GM23338 (cell line): Measurements from ENCODE around the gene DTX4.

Source experiments
- CREB1 ChIP-seq: fragments of 250-450 bp; sonication (Bioruptor Pico); IDR thresholded peaks from 2 replicates; pipeline ENCODE4 v1.5.0; 2020; ENCODE audit warnings: low read depth, mild to moderate bottlenecking, moderate library complexity
- CTCF ChIP-seq, 2 experiments: fragments of 200-600 bp in 1 of 2; sonication (generic) in 1 of 2; conservative IDR thresholded peaks; 2 replicates each; pipeline versions ENCODE4 v1.5.1 to v1.6.1; 2016 to 2017; ENCODE audit warnings: antibody characterized with exemption in 2 of 2, low read depth in 2 of 2, mild to moderate bottlenecking in 2 of 2, moderate library complexity in 1 of 2
- ETS1 ChIP-seq: IDR thresholded peaks from 2 replicates; pipeline ENCODE4 v1.6.1; 2016; ENCODE audit warnings: antibody characterized with exemption
- EZH2 ChIP-seq: fragments of 200-600 bp; sonication (generic); IDR thresholded peaks from one replicate; pipeline ENCODE4 v1.8.0; 2017; ENCODE audit warnings: antibody characterized with exemption, mild to moderate bottlenecking, low read depth; ENCODE audit not compliant: unreplicated experiment
- EZH2phosphoT487 ChIP-seq: fragments of 200-600 bp; sonication (generic); IDR thresholded peaks from one replicate; pipeline ENCODE4 v1.8.1; 2018; ENCODE audit warnings: antibody characterized with exemption; ENCODE audit not compliant: unreplicated experiment
- NANOG ChIP-seq: IDR thresholded peaks from 2 replicates; pipeline ENCODE4 v1.6.1; 2016; ENCODE audit warnings: antibody characterized with exemption, borderline replicate concordance
- POLR2AphosphoS5 ChIP-seq: IDR thresholded peaks from 2 replicates; pipeline ENCODE4 v1.6.1; 2016; ENCODE audit warnings: antibody characterized with exemption, low read depth
- REST ChIP-seq: IDR thresholded peaks from one replicate; pipeline ENCODE4 v1.6.1; 2018; ENCODE audit warnings: antibody characterized with exemption; ENCODE audit not compliant: unreplicated experiment
- STAT1 ChIP-seq: IDR thresholded peaks from one replicate; pipeline ENCODE4 v1.6.1; 2016; ENCODE audit warnings: antibody characterized with exemption; ENCODE audit not compliant: unreplicated experiment
- ZNF114 ChIP-seq: fragments of 250-450 bp; sonication (Bioruptor Pico); IDR thresholded peaks from 2 replicates; pipeline ENCODE4 v1.5.0; 2020; ENCODE audit warnings: mild to moderate bottlenecking, moderate library complexity

GRCh38 chr11:59214141-59214893 is 42.4 kb downstream of the DTX4 start:
- no peak for TF ChIP-seq CTCF (conservative IDR thresholded peaks at IDR 0.05; ENCODE audit: low read depth in 2 of 2)
- no peak for TF ChIP-seq POLR2AphosphoS5
- no peak for TF ChIP-seq NANOG
- TF ChIP-seq ZNF114 (CRISPR knock-in tag) = no peak
- TF ChIP-seq STAT1 = no peak
- no peak for TF ChIP-seq REST
- no peak for TF ChIP-seq CREB1
- TF ChIP-seq EZH2 = no peak
- no peak for TF ChIP-seq EZH2phosphoT487
- TF ChIP-seq ETS1 = no peak
